HL-60/S4 treated with retinoic acid at 250 ng/mL for 4 days and 3 days (cell line): ENCODE results near the gene SLC30A3.
"Not testable (repeated sequence)": the region's sequence is repeated elsewhere in the genome, so short reads cannot be mapped to it uniquely, and the experiment has no call there.

Experiments
- in situ Hi-C: fragments of 300-500 bp; cut with MboI; formaldehyde crosslinking; loops from 2 replicates; pipeline ENCODE4 v1.7.0; 2022; ENCODE audit warnings: low sequenced_read_pairs

Gene SLC30A3

GRCh38 chr2:27262379-27263286, at the start of gene SLC30A3:
TSS of gene SLC30A3 (minus strand) at chr2:27263047. CDS start at chr2:27262906, 141 bp downstream.
- in situ Hi-C loops, result no loop called here

GRCh38 chr2:27312152-27312551, 49.3 kb upstream of the SLC30A3 start:
- in situ Hi-C loops, result no loop called here

- in situ Hi-C loops, result no loop called here
Observed at GRCh38 chr2:27309651-27310050, 46.8 kb upstream of the SLC30A3 start.

- in situ Hi-C loops, result no loop called here
Observed at GRCh38 chr2:27308359-27308881, 45.6 kb upstream of the SLC30A3 start, which contains the start of gene UCN. TSS of gene UCN (minus strand) at chr2:27308445. CDS start at chr2:27307895, 550 bp downstream.

- in situ Hi-C loops, result no loop called here
Observed at GRCh38 chr2:27307545-27308358, 44.9 kb upstream of the SLC30A3 start.

- in situ Hi-C loops, result no loop called here
Observed at GRCh38 chr2:27307287-27307544, 44.4 kb upstream of the SLC30A3 start.

GRCh38 chr2:27306573-27307286, 43.9 kb upstream of the SLC30A3 start:
- in situ Hi-C loops, result no loop called here

GRCh38 chr2:27306136-27306535, 43.3 kb upstream of the SLC30A3 start:
- in situ Hi-C loops, result no loop called here

GRCh38 chr2:27305516-27305915, 42.7 kb upstream of the SLC30A3 start:
- in situ Hi-C loops, result no loop called here

- in situ Hi-C loops, result no loop called here
Observed at GRCh38 chr2:27304488-27305240, 41.8 kb upstream of the SLC30A3 start.

- in situ Hi-C loops, result no loop called here
Observed at GRCh38 chr2:27303093-27304025, 40.5 kb upstream of the SLC30A3 start.

- in situ Hi-C loops, result not testable (repeated sequence)
Observed at GRCh38 chr2:27300606-27301005, 37.8 kb upstream of the SLC30A3 start.

- in situ Hi-C loops, result loop anchor here (25.0 kb wide), 1 partner anchor 186 kb away; the partner anchor contains the start of genes ABHD1 and CGREF1
Observed at GRCh38 chr2:27298391-27299080, 35.7 kb upstream of the SLC30A3 start.

GRCh38 chr2:27297195-27297594, 34.3 kb upstream of the SLC30A3 start:
- in situ Hi-C loops, result loop anchor here (25.0 kb wide), 1 partner anchor 185 kb away; the partner anchor contains the start of genes ABHD1 and CGREF1

GRCh38 chr2:27296481-27296880, 33.6 kb upstream of the SLC30A3 start:
- in situ Hi-C loops, result loop anchor here (25.0 kb wide), 1 partner anchor 184 kb away; the partner anchor contains the start of genes ABHD1 and CGREF1

GRCh38 chr2:27294928-27295327, 32.1 kb upstream of the SLC30A3 start:
- in situ Hi-C loops, result loop anchor here (25.0 kb wide), 1 partner anchor 183 kb away; the partner anchor contains the start of genes ABHD1 and CGREF1

GRCh38 chr2:27291865-27292264, 29.0 kb upstream of the SLC30A3 start:
- in situ Hi-C loops, result loop anchor here (25.0 kb wide), 1 partner anchor 180 kb away; the partner anchor contains the start of genes ABHD1 and CGREF1

GRCh38 chr2:27290549-27290948, 27.7 kb upstream of the SLC30A3 start:
- in situ Hi-C loops, result loop anchor here (25.0 kb wide), 1 partner anchor 178 kb away; the partner anchor contains the start of genes ABHD1 and CGREF1
